Nephron (organoid): Measurements from ENCODE around the gene ACAP2.
A peak's percentile ranks its signal among the peaks of the same experiment; 100 is the strongest.
"Not testable (repeated sequence)": the region's sequence is repeated elsewhere in the genome, so short reads cannot be mapped to it uniquely, and the experiment has no call there.

ENCODE experiments used
- H3K27ac Mint-ChIP-seq, 3 experiments: 2 replicates each; pipeline ENCODE4 v1.8.0; 2020; ENCODE audit warnings: mixed read lengths in 3 of 3, mild to moderate bottlenecking in 2 of 3, moderate library complexity in 1 of 3
- H3K27me3 Mint-ChIP-seq: 2 replicates; pipeline ENCODE4 v1.8.0; 2021; ENCODE audit warnings: low read depth, mild to moderate bottlenecking, moderate library complexity, mixed read lengths
- H3K36me3 Mint-ChIP-seq: 2 replicates; pipeline ENCODE4 v1.8.0; 2020; ENCODE audit warnings: low read depth, mixed read lengths
- H3K4me1 Mint-ChIP-seq: 2 replicates; pipeline ENCODE4 v1.8.0; 2020; ENCODE audit warnings: mixed read lengths
- H3K4me3 Mint-ChIP-seq, 3 experiments: 2 replicates each; pipeline ENCODE4 v1.8.0; 2020; ENCODE audit warnings: mild to moderate bottlenecking in 3 of 3, mixed read lengths in 3 of 3, moderate library complexity in 2 of 3
- H3K9me3 Mint-ChIP-seq: 2 replicates; pipeline ENCODE4 v1.8.0; 2020; ENCODE audit warnings: mixed read lengths
- CTCF ChIP-seq, 3 experiments: fragments of 200-600 bp; sonication (generic); IDR thresholded peaks; one replicate each; pipeline ENCODE4 v1.5.0; 2021; ENCODE audit warnings: antibody characterized with exemption in 3 of 3; ENCODE audit not compliant: unreplicated experiment in 3 of 3

ACAP2 gene

GRCh38 chr3:195403841-195404408 is 38.9 kb downstream of the ACAP2 start:
- no peak overlapping the region for H3K27ac Mint-ChIP-seq
- TF ChIP-seq CTCF (IDR thresholded peaks at IDR 0.05; ENCODE audit: unreplicated experiment in 3 of 3) = no peak
- H3K4me3 Mint-ChIP-seq = no peak overlapping the region
- H3K36me3 Mint-ChIP-seq = peaks cover 19% of the 10 kb centered on the region
- no peaks in the 10 kb centered on the region for H3K4me1 Mint-ChIP-seq
- no peaks in the 10 kb centered on the region for H3K27me3 Mint-ChIP-seq
- peaks cover 13% of the 10 kb centered on the region for H3K9me3 Mint-ChIP-seq

GRCh38 chr3:195403244-195403643 is 39.6 kb downstream of the ACAP2 start:
- no peak overlapping the region for H3K4me3 Mint-ChIP-seq

GRCh38 chr3:195401943-195402342 is 40.9 kb downstream of the ACAP2 start:
- Mint-ChIP-seq H3K27ac (no peak overlapping the region), H3K4me3 (no peak overlapping the region), H3K4me1 (peaks cover 10% of the 10 kb centered on the region), H3K36me3 (peaks cover 8% of the 10 kb centered on the region), H3K27me3 (no peaks in the 10 kb centered on the region), H3K9me3 (peaks cover 3% of the 10 kb centered on the region)
- TF ChIP-seq CTCF (IDR thresholded peaks at IDR 0.05; ENCODE audit: unreplicated experiment in 3 of 3) = no peak

More at GRCh38 chr3:195403244-195403643, 39.6 kb downstream of the ACAP2 start:
- H3K4me1 Mint-ChIP-seq = peaks cover 3% of the 10 kb centered on the region
- H3K27me3 Mint-ChIP-seq = no peaks in the 10 kb centered on the region
- no peak overlapping the region for H3K27ac Mint-ChIP-seq
- H3K36me3 Mint-ChIP-seq = peaks cover 13% of the 10 kb centered on the region
- H3K9me3 Mint-ChIP-seq = peaks cover 7% of the 10 kb centered on the region
- no peak for TF ChIP-seq CTCF (IDR thresholded peaks at IDR 0.05; ENCODE audit: unreplicated experiment in 3 of 3)

- H3K27ac Mint-ChIP-seq = peak overlapping the region in 1 of 3 experiments; percentile 20
- peaks cover 10% of the 10 kb centered on the region for H3K4me1 Mint-ChIP-seq
- not testable (repeated sequence) for H3K4me3 Mint-ChIP-seq, H3K36me3 Mint-ChIP-seq, H3K9me3 Mint-ChIP-seq, H3K27me3 Mint-ChIP-seq
Measured at GRCh38 chr3:195398460-195398859, 44.4 kb downstream of the ACAP2 start.

GRCh38 chr3:195397524-195397923 is 45.3 kb downstream of the ACAP2 start:
- Mint-ChIP-seq H3K27ac (peak overlapping the region in 1 of 3 experiments; percentile 7), H3K36me3 (peaks cover 2% of the 10 kb centered on the region), H3K4me1 (peaks cover 10% of the 10 kb centered on the region), H3K27me3 (no peaks in the 10 kb centered on the region), H3K9me3 (no peaks in the 10 kb centered on the region), H3K4me3 (no peak overlapping the region)
- no peak for TF ChIP-seq CTCF (IDR thresholded peaks at IDR 0.05; ENCODE audit: unreplicated experiment in 3 of 3)

GRCh38 chr3:195395208-195395816 is 47.5 kb downstream of the ACAP2 start:
- Mint-ChIP-seq H3K27me3 (no peaks in the 10 kb centered on the region), H3K36me3 (peaks cover 3% of the 10 kb centered on the region), H3K4me3 (no peak overlapping the region), H3K9me3 (no peaks in the 10 kb centered on the region), H3K4me1 (peaks cover 10% of the 10 kb centered on the region), H3K27ac (no peak overlapping the region)
- TF ChIP-seq CTCF (IDR thresholded peaks at IDR 0.05; ENCODE audit: unreplicated experiment in 3 of 3) = no peak
